Neural cell (in vitro differentiated cells): ENCODE results near the gene GPX3. TPM values are rescaled to one million over a fixed set of nuclear protein-coding genes. Genes with fewer than 3 reads are reported as not detected.

Experiments used
- H2AFZ ChIP-seq: fragments of 200-600, 300-800 bp; sonication (generic), shearing (Covaris generic); 2 replicates; pipeline ENCODE4 v1.6.0; 2014; ENCODE audit warnings: low read depth, mild to moderate bottlenecking, antibody characterized with exemption, low read length, moderate library complexity
- H3F3A ChIP-seq: fragments of 200-600 bp; shearing (Covaris generic); 2 replicates; pipeline ENCODE4 v1.6.1; 2016; ENCODE audit warnings: mild to moderate bottlenecking, moderate library complexity, mixed read lengths, antibody characterized with exemption, low read length; ENCODE audit not compliant: insufficient read depth, poor library complexity, severe bottlenecking
- H3K27ac ChIP-seq: fragments of 200-600, 300-800 bp; sonication (generic), shearing (Covaris generic); 2 replicates; pipeline ENCODE4 v1.5.1; 2014; ENCODE audit warnings: mild to moderate bottlenecking, low read length, moderate library complexity
- H3K27me3 ChIP-seq: fragments of 300-800, 200-600 bp; sonication (generic), shearing (Covaris generic); 2 replicates; pipeline ENCODE4 v1.6.0; 2014; ENCODE audit warnings: mild to moderate bottlenecking, low read depth, low read length, moderate library complexity; ENCODE audit not compliant: insufficient read depth
- H3K36me3 ChIP-seq: fragments of 300-800, 200-600 bp; sonication (generic), shearing (Covaris generic); 2 replicates; pipeline ENCODE4 v1.5.1; 2014; ENCODE audit warnings: mild to moderate bottlenecking, antibody characterized with exemption, low read length, moderate library complexity; ENCODE audit not compliant: insufficient read depth
- H3K4me2 ChIP-seq: fragments of 300-800, 200-600 bp; sonication (generic), shearing (Covaris generic); 2 replicates; pipeline ENCODE4 v1.6.0; 2014; ENCODE audit warnings: mild to moderate bottlenecking, low read length
- H3K4me3 ChIP-seq: fragments of 300-800, 200-600 bp; sonication (generic), shearing (Covaris generic); 2 replicates; pipeline ENCODE4 v1.5.1; 2014; ENCODE audit warnings: mild to moderate bottlenecking, low read length, moderate library complexity
- H3K79me2 ChIP-seq: fragments of 200-600 bp; shearing (Covaris generic); replicated peaks from 2 replicates; pipeline ENCODE4 v1.6.0; 2014; ENCODE audit warnings: mild to moderate bottlenecking, low read length, moderate library complexity; ENCODE audit not compliant: insufficient read depth
- H3K9ac ChIP-seq: fragments of 300-800, 200-600 bp; sonication (generic), shearing (Covaris generic); 2 replicates; pipeline ENCODE4 v1.6.1; 2016; ENCODE audit warnings: mild to moderate bottlenecking, low read length, mixed read lengths
- H3K9me2 ChIP-seq: fragments of 200-600 bp; shearing (Covaris generic); 2 replicates; pipeline ENCODE4 v1.6.1; 2016; ENCODE audit warnings: mild to moderate bottlenecking, low read length, mixed read lengths; ENCODE audit not compliant: insufficient read depth
- H3K9me3 ChIP-seq: fragments of 200-600, 300-800 bp; sonication (generic), shearing (Covaris generic); 2 replicates; pipeline ENCODE4 v1.6.1; 2016; ENCODE audit warnings: mild to moderate bottlenecking, mixed run types, low read length, moderate library complexity, mixed read lengths
- H4K20me1 ChIP-seq: fragments of 200-600 bp; shearing (Covaris generic); 2 replicates; pipeline ENCODE4 v1.6.1; 2016; ENCODE audit warnings: mild to moderate bottlenecking, mixed run types; ENCODE audit not compliant: insufficient read depth
- EP300 ChIP-seq: fragments of 450-650 bp; conservative IDR thresholded peaks from 2 replicates; pipeline ENCODE4 v1.6.1; 2014; ENCODE audit warnings: antibody characterized with exemption, mild to moderate bottlenecking, moderate library complexity; ENCODE audit not compliant: poor library complexity, severe bottlenecking
- EZH2 ChIP-seq: fragments of 200-600, 300-800 bp; shearing (Covaris generic), sonication (generic); IDR thresholded peaks from 2 replicates; pipeline ENCODE4 v1.6.1; 2014; ENCODE audit warnings: antibody characterized with exemption, low read length, borderline replicate concordance, mild to moderate bottlenecking; ENCODE audit not compliant: insufficient read depth, poor library complexity, severe bottlenecking
- MXI1 ChIP-seq: fragments of 450-650 bp; conservative IDR thresholded peaks from 2 replicates; pipeline ENCODE4 v1.6.1; 2014; ENCODE audit warnings: antibody characterized with exemption, mild to moderate bottlenecking; ENCODE audit not compliant: poor library complexity, severe bottlenecking
- POLR2AphosphoS5 ChIP-seq: IDR thresholded peaks from 2 replicates; pipeline ENCODE4 v1.6.1; 2012
- RAD21 ChIP-seq: fragments of 450-650 bp; conservative IDR thresholded peaks from 2 replicates; pipeline ENCODE4 v1.6.1; 2014; ENCODE audit warnings: antibody characterized with exemption, mild to moderate bottlenecking, moderate library complexity
- SMC3 ChIP-seq: fragments of 450-650 bp; conservative IDR thresholded peaks from 2 replicates; pipeline ENCODE4 v1.6.1; 2014; ENCODE audit warnings: antibody characterized with exemption, mild to moderate bottlenecking, moderate library complexity; ENCODE audit not compliant: poor library complexity
- TAF1 ChIP-seq: IDR thresholded peaks from 2 replicates; pipeline ENCODE4 v1.6.1; 2012; ENCODE audit warnings: low read depth
- polyA plus RNA-seq: library from polyadenylated mRNA; depleted of rRNA; stranded (reverse); fragments of >200 nt; gene quantifications from 2 replicates; pipeline ENCODE4 v1.2.3, GENCODE V29; 2014
- TF ChIP-seq, protein P1 (sequence below): fragments of 450-650 bp; IDR thresholded peaks from 2 replicates; pipeline ENCODE4 v1.5.1; 2014; ENCODE audit warnings: antibody characterized with exemption, mild to moderate bottlenecking, moderate library complexity; ENCODE audit not compliant: poor library complexity, severe bottlenecking
- TF ChIP-seq, protein P2 (sequence below): IDR thresholded peaks from 2 replicates; pipeline ENCODE4 v1.6.1; 2012; ENCODE audit warnings: borderline replicate concordance

Gene GPX3
- polyA plus RNA-seq, 1 donor from 2014 or later, result 4.0 TPM

DNA sequence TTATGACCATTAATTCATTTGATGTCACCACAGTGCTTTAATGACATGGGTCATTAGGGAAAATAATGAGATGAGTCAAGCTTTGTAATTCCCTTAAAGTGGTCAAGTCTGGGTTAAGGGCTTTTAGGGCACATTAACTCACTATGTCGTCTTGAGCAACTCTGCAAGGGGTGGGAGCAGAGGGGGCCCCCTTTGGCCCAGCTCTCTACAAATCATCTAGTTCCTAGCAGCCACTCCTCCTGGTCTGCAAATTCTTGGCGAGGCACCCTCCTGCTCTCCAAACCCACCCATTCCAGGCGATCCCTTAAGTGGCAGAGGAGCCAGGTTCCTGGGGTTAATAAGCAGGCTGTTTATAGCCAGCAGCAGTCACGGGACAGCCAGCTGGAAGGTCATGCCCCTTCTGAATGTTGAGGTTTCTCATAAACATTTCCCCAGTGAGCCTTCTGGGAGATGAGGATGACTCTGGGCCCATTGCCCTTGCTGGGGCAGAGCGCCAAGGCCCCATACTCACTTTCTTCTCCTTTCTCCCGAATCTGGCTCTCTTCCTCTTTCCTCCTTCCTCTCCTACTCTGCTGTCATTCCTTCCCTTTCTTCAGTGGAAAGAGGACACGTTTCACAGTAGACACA lies 14.3 kb upstream of the GPX3 start:
- TF ChIP-seq RAD21, result no peak
- no peak for TF ChIP-seq SMC3
- TF ChIP-seq, protein P1, sequence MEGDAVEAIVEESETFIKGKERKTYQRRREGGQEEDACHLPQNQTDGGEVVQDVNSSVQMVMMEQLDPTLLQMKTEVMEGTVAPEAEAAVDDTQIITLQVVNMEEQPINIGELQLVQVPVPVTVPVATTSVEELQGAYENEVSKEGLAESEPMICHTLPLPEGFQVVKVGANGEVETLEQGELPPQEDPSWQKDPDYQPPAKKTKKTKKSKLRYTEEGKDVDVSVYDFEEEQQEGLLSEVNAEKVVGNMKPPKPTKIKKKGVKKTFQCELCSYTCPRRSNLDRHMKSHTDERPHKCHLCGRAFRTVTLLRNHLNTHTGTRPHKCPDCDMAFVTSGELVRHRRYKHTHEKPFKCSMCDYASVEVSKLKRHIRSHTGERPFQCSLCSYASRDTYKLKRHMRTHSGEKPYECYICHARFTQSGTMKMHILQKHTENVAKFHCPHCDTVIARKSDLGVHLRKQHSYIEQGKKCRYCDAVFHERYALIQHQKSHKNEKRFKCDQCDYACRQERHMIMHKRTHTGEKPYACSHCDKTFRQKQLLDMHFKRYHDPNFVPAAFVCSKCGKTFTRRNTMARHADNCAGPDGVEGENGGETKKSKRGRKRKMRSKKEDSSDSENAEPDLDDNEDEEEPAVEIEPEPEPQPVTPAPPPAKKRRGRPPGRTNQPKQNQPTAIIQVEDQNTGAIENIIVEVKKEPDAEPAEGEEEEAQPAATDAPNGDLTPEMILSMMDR, result no peak
- Histone ChIP-seq H4K20me1 (no peaks in the 10 kb centered on the region), H3K9me2 (no peaks in the 10 kb centered on the region), H2AFZ (no peak overlapping the region), H3K9ac (no peak overlapping the region), H3K4me2 (no peak overlapping the region), H3F3A (no peaks in the 10 kb centered on the region), H3K27ac (no peak overlapping the region), H3K27me3 (no peaks in the 10 kb centered on the region), H3K36me3 (no peaks in the 10 kb centered on the region), H3K9me3 (no peaks in the 10 kb centered on the region), H3K4me3 (no peak overlapping the region), H3K79me2 (no peaks in the 10 kb centered on the region)

DNA sequence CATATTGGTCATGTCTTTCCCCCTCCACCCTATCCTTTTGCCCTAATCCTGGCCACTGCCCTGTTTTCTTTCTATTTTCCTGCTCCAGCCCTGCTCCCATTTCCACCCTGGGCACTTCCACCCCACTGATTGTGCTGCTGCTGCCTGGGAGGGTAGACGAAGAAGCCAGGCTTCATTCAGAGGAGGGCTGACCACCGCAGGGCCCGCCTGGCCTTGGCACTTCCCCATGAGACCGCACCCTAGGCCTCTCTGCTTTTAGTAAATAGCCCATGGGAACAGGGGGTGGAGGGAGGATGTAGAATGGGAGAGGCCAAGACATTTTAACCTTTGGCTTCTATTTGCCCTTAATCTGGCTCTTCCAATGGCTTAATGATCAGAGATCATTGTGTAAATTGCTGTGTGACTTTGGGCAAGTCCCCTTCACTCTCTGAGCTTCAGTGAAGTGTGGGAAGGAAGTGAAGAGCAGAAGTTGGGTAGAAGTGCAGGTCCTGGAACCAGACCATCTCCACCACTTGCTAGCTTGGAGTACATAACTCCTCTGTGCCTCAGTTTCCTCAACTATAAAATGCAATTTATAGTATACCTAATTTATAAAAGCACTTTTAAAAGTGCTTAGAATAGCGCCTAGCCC lies 13.6 kb upstream of the GPX3 start:
- TF ChIP-seq POLR2AphosphoS5, result no peak
- no peak for TF ChIP-seq EZH2
- no peak for TF ChIP-seq SMC3
- TF ChIP-seq TAF1, result no peak
- TF ChIP-seq RAD21, result no peak
- no peak for TF ChIP-seq EP300
- TF ChIP-seq MXI1, result no peak
- TF ChIP-seq, protein P2, sequence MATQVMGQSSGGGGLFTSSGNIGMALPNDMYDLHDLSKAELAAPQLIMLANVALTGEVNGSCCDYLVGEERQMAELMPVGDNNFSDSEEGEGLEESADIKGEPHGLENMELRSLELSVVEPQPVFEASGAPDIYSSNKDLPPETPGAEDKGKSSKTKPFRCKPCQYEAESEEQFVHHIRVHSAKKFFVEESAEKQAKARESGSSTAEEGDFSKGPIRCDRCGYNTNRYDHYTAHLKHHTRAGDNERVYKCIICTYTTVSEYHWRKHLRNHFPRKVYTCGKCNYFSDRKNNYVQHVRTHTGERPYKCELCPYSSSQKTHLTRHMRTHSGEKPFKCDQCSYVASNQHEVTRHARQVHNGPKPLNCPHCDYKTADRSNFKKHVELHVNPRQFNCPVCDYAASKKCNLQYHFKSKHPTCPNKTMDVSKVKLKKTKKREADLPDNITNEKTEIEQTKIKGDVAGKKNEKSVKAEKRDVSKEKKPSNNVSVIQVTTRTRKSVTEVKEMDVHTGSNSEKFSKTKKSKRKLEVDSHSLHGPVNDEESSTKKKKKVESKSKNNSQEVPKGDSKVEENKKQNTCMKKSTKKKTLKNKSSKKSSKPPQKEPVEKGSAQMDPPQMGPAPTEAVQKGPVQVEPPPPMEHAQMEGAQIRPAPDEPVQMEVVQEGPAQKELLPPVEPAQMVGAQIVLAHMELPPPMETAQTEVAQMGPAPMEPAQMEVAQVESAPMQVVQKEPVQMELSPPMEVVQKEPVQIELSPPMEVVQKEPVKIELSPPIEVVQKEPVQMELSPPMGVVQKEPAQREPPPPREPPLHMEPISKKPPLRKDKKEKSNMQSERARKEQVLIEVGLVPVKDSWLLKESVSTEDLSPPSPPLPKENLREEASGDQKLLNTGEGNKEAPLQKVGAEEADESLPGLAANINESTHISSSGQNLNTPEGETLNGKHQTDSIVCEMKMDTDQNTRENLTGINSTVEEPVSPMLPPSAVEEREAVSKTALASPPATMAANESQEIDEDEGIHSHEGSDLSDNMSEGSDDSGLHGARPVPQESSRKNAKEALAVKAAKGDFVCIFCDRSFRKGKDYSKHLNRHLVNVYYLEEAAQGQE, result no peak
- TF ChIP-seq, protein P1, result no peak
- Histone ChIP-seq H3K9me2 (no peaks in the 10 kb centered on the region), H3K36me3 (no peaks in the 10 kb centered on the region), H3K4me2 (no peak overlapping the region), H3K79me2 (no peaks in the 10 kb centered on the region), H3K4me3 (no peak overlapping the region), H3K9ac (no peak overlapping the region), H3K27ac (no peak overlapping the region), H4K20me1 (no peaks in the 10 kb centered on the region), H3K9me3 (no peaks in the 10 kb centered on the region), H2AFZ (no peak overlapping the region), H3F3A (no peaks in the 10 kb centered on the region), H3K27me3 (no peaks in the 10 kb centered on the region)
